B cell (primary cell): ENCODE measurements around the gene HEPN1. TPM values are rescaled to one million over a fixed set of nuclear protein-coding genes. Genes with fewer than 3 reads are reported as not detected.

Source experiments
- ATAC-seq: fragments of 200-7000 bp; cut with Tn5 transposase; one replicate; pipeline ENCODE4 v1.10.0; 2021; ENCODE audit warnings: low read depth, mild to moderate bottlenecking, moderate number of reproducible peaks, moderate library complexity
- CTCF ChIA-PET: fragments of 350-600 bp; sonication (Branson Sonifier 250); formaldehyde crosslinking; loops from one replicate; lab custom pipeline; 2021; ENCODE audit warnings: antibody characterized with exemption, inconsistent platforms; lab: Charles Lee
- POLR2A ChIA-PET: fragments of 350-600 bp; sonication (Branson Sonifier 250); formaldehyde crosslinking; loops from one replicate; lab custom pipeline; 2021; ENCODE audit warnings: antibody characterized with exemption; lab: Charles Lee
- DNase-seq: peaks from one replicate; pipeline ENCODE4 v3.0.0; 2013
- H2AFZ ChIP-seq: 2 replicates; pipeline ENCODE4 v1.6.1; 2012; ENCODE audit warnings: mild to moderate bottlenecking, low read depth, low read length; ENCODE audit not compliant: insufficient read depth, poor library complexity, severe bottlenecking
- H3K27ac ChIP-seq, 2 donors: 1 replicate in 1 of 2; 2 replicates in 1 of 2; pipeline ENCODE4 v1.5.1; 2012 to 2013; ENCODE audit warnings: low read length in 2 of 2, mild to moderate bottlenecking in 2 of 2, moderate library complexity in 1 of 2
- H3K27me3 ChIP-seq, 4 experiments: fragments of 200-600 bp in 1 of 4; sonication (generic) in 1 of 4; replicated peaks in 1 of 4; 1 replicate in 2 of 4; 2 replicates in 2 of 4; pipeline versions ENCODE4 v1.6.1 to v1.7.0; 2013 to 2016; ENCODE audit warnings: low read length in 3 of 4, mild to moderate bottlenecking in 2 of 4, mixed read lengths in 1 of 4, moderate library complexity in 1 of 4; ENCODE audit not compliant: insufficient read depth in 4 of 4, control insufficient read depth in 3 of 4; ENCODE audit errors: control extremely low read depth in 1 of 4
- H3K36me3 ChIP-seq, 2 experiments: replicated peaks in 1 of 2; 1 replicate in 1 of 2; 2 replicates in 1 of 2; pipeline versions ENCODE4 v1.6.1 to v1.7.1; 2013; ENCODE audit warnings: low read length in 1 of 2; ENCODE audit not compliant: insufficient read depth in 2 of 2, control insufficient read depth in 1 of 2; ENCODE audit errors: control extremely low read depth in 1 of 2, extremely low read depth in 1 of 2
- H3K4me1 ChIP-seq, 2 donors: fragments of 200-600 bp in 1 of 2; sonication (generic) in 1 of 2; 1 replicate in 1 of 2; 2 replicates in 1 of 2; pipeline versions ENCODE4 v1.5.1 to v1.6.1; 2013 to 2017; ENCODE audit warnings: low read length in 2 of 2; ENCODE audit not compliant: control insufficient read depth in 2 of 2, insufficient read depth in 2 of 2
- H3K4me2 ChIP-seq: replicated peaks from 2 replicates; pipeline ENCODE3; 2012; ENCODE audit warnings: mild to moderate bottlenecking, low read depth, low read length; ENCODE audit not compliant: poor library complexity, severe bottlenecking
- H3K4me3 ChIP-seq, 5 experiments: fragments of 200-600 bp in 1 of 5; sonication (generic) in 1 of 5; 1 replicate in 3 of 5; 2 replicates in 2 of 5; pipeline versions ENCODE4 v1.5.1 to v1.7.0; 2011 to 2016; ENCODE audit warnings: low read length in 4 of 5, mild to moderate bottlenecking in 4 of 5, low read depth in 2 of 5, control low read depth in 1 of 5, moderate library complexity in 1 of 5; ENCODE audit not compliant: insufficient read depth in 1 of 5; ENCODE audit errors: control extremely low read depth in 1 of 5, extremely low read depth in 1 of 5
- H3K79me2 ChIP-seq: fragments of 200-600 bp; sonication (generic); one replicate; pipeline ENCODE4 v1.6.0; 2016; ENCODE audit warnings: low read length; ENCODE audit not compliant: control insufficient read depth, insufficient read depth
- H3K9ac ChIP-seq: fragments of 200-600 bp; sonication (generic); 2 replicates; pipeline ENCODE4 v1.6.1; 2017; ENCODE audit warnings: mild to moderate bottlenecking, low read length, moderate library complexity
- H3K9me3 ChIP-seq, 3 donors: one replicate each; pipeline versions ENCODE4 v1.6.1 to v1.7.1; 2013; ENCODE audit warnings: low read length in 2 of 3; ENCODE audit not compliant: control insufficient read depth in 2 of 3, insufficient read depth in 1 of 3; ENCODE audit errors: control extremely low read depth in 1 of 3
- H4K20me1 ChIP-seq: 2 replicates; pipeline ENCODE4 v1.6.0; 2012; ENCODE audit warnings: mild to moderate bottlenecking, low read length; ENCODE audit not compliant: insufficient read depth, control insufficient read depth, poor library complexity, severe bottlenecking
- H3K27ac Mint-ChIP-seq: one replicate; pipeline ENCODE4 v1.8.0; 2021; ENCODE audit warnings: mixed read lengths
- H3K27me3 Mint-ChIP-seq: one replicate; pipeline ENCODE4 v1.8.0; 2021; ENCODE audit warnings: mixed read lengths
- H3K4me1 Mint-ChIP-seq: one replicate; pipeline ENCODE4 v1.8.0; 2021; ENCODE audit warnings: mixed read lengths
- H3K4me3 Mint-ChIP-seq: one replicate; pipeline ENCODE4 v1.8.0; 2021; ENCODE audit warnings: mixed read lengths
- H3K9me3 Mint-ChIP-seq: one replicate; pipeline ENCODE4 v1.8.0; 2022; ENCODE audit warnings: mixed read lengths; ENCODE audit not compliant: insufficient read depth
- EZH2 ChIP-seq: IDR thresholded peaks from 2 replicates; pipeline ENCODE4 v1.6.1; 2012; ENCODE audit warnings: borderline replicate concordance, low read depth, mild to moderate bottlenecking, moderate library complexity, low read length; ENCODE audit not compliant: insufficient read depth, poor library complexity, severe bottlenecking
- WGBS: methylation state at CpG from one replicate; pipeline ENCODE4 v1.1.5; 2013; ENCODE audit warnings: missing lambda C conversion rate; ENCODE audit not compliant: insufficient coverage; 5-methylcytosine and 5-hydroxymethylcytosine counted together
- intact Hi-C: fragments of 100-400 bp; cut with micrococcal nuclease; formaldehyde crosslinking; loops from one replicate; pipeline ENCODE4 v1.10.0; 2022
- polyA plus RNA-seq: library from polyadenylated mRNA; depleted of rRNA; stranded (reverse); fragments of >200 nt; gene quantifications from 2 replicates; pipeline ENCODE4 v1.2.3, GENCODE V29; 2012
- total RNA-seq, 2 donors: library from RNA; stranded (reverse); fragments of 120-200 nt in 1 of 2; gene quantifications; 1 replicate in 1 of 2; 2 replicates in 1 of 2; pipeline versions ENCODE4 v1.2.3 to v1.2.4, GENCODE V29; 2013 to 2022
- TF ChIP-seq, protein P1 (sequence below): fragments of 200-600 bp; IDR thresholded peaks from one replicate; pipeline ENCODE4 v1.8.0; 2022; ENCODE audit warnings: antibody characterized with exemption, mild to moderate bottlenecking

Gene HEPN1
- total and polyA plus RNA-seq, 2 donors (not counting 1 experiment from before 2014, with no cell fraction given), result not detected

DNA sequence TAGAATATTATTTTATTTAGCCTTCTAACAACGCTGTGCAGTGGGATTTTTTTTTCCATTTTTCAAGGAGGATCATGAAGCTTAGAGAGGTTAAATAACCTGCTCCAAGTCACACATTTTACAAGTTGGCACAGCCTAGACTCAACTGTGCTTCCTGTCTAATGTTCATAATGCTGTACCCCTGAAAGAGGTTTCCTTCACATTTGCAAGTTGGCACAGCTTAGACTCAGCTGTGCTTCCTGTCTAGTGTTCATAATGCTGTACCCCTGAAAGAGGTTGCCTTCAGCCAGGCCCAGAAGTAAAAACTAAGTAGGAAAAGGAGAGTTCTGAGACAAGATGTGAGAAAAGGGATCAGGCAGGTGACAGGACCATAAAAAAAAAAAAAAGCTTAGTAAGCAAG, 24.7 kb downstream of the HEPN1 start:
- no peak overlapping the region for H3K4me3 Mint-ChIP-seq
- Histone ChIP-seq H3K36me3 (no peaks in the 10 kb centered on the region), H3K9me3 (peaks cover 0 to 6% (median 4%) of the 10 kb centered on the region in 3 donors), H3K27me3 (peaks cover 0 to 11% (median 9%) of the 10 kb centered on the region in 4 experiments), H3K9ac (no peak overlapping the region), H3K4me1 (no peaks in the 10 kb centered on the region), H3K79me2 (no peaks in the 10 kb centered on the region), H3K4me2 (no peak overlapping the region), H3K4me3 (no peak overlapping the region), H2AFZ (no peak overlapping the region), H3K27ac (no peak overlapping the region), H4K20me1 (no peaks in the 10 kb centered on the region)
- intact Hi-C loops, result no loop called here
- H3K27me3 Mint-ChIP-seq, result peaks cover 30% of the 10 kb centered on the region
- TF ChIP-seq EZH2, result no peak
- TF ChIP-seq, protein P1, sequence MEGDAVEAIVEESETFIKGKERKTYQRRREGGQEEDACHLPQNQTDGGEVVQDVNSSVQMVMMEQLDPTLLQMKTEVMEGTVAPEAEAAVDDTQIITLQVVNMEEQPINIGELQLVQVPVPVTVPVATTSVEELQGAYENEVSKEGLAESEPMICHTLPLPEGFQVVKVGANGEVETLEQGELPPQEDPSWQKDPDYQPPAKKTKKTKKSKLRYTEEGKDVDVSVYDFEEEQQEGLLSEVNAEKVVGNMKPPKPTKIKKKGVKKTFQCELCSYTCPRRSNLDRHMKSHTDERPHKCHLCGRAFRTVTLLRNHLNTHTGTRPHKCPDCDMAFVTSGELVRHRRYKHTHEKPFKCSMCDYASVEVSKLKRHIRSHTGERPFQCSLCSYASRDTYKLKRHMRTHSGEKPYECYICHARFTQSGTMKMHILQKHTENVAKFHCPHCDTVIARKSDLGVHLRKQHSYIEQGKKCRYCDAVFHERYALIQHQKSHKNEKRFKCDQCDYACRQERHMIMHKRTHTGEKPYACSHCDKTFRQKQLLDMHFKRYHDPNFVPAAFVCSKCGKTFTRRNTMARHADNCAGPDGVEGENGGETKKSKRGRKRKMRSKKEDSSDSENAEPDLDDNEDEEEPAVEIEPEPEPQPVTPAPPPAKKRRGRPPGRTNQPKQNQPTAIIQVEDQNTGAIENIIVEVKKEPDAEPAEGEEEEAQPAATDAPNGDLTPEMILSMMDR, result no peak
- no peak overlapping the region for H3K27ac Mint-ChIP-seq
- DNase-seq, result no peak
- no CpG with 5 or more reads among the region's 1 CpG for WGBS
- peaks cover 3% of the 10 kb centered on the region for H3K9me3 Mint-ChIP-seq
- no peaks in the 10 kb centered on the region for H3K4me1 Mint-ChIP-seq
- no peak for ATAC-seq
- ChIA-PET CTCF (interaction anchor here (1.2 kb wide), 1 partner anchor 198 kb away, joined by 3 read pairs; no protein-coding TSS in a partner anchor), POLR2A (no interaction called here)

DNA sequence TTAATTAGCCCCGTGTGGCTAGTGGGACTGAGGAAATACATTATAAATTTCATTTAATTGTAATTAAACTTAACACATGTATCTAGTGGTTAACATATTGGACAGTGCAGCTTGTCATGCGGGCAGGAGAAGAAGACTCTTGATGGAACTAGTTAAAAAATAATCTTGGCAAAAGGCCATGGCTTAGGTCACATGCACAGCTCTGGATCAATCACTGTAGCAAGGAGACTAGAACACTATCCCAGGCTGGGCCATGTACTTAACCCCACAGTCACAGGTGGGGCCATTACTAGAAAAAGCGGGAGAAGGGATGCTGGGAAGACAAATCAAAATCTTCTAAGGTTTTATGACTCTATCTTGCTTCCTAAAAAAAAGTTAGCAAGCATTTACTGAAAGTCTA, 25.5 kb downstream of the HEPN1 start:
- intact Hi-C loops, result no loop called here
- H3K4me3 Mint-ChIP-seq, result no peak overlapping the region
- no peak overlapping the region for H3K27ac ChIP-seq
- no peaks in the 10 kb centered on the region for H4K20me1 ChIP-seq
- H3K9me3 ChIP-seq, result peaks cover 0 to 6% (median 4%) of the 10 kb centered on the region in 3 donors
- CTCF ChIA-PET, result no interaction called here
- whole genome bisulfite sequencing, result no CpG with 5 or more reads among the region's 3 CpGs
- TF ChIP-seq EZH2, result no peak
- TF ChIP-seq, protein P1, result no peak
- POLR2A ChIA-PET, result no interaction called here
- no peak overlapping the region for H3K4me2 ChIP-seq
- H3K36me3 ChIP-seq, result no peaks in the 10 kb centered on the region
- peaks cover 30% of the 10 kb centered on the region for H3K27me3 Mint-ChIP-seq
- no peaks in the 10 kb centered on the region for H3K4me1 Mint-ChIP-seq
- no peak for ATAC-seq
- no peak overlapping the region for H3K4me3 ChIP-seq
- H3K79me2 ChIP-seq, result no peaks in the 10 kb centered on the region
- no peak overlapping the region for H3K9ac ChIP-seq
- H3K27ac Mint-ChIP-seq, result no peak overlapping the region
- no peak for DNase-seq
- no peak overlapping the region for H2AFZ ChIP-seq
- H3K27me3 ChIP-seq, result peaks cover 0 to 11% (median 9%) of the 10 kb centered on the region in 4 experiments
- no peaks in the 10 kb centered on the region for H3K4me1 ChIP-seq
- H3K9me3 Mint-ChIP-seq, result peaks cover 6% of the 10 kb centered on the region
